Right kidney (tissue), 1 donor: ENCODE results near the gene CENPT.

Experiments used
- DNase-seq: peaks from one replicate; pipeline ENCODE4 v3.0.0-alpha.2; 2016

Gene CENPT

DNA sequence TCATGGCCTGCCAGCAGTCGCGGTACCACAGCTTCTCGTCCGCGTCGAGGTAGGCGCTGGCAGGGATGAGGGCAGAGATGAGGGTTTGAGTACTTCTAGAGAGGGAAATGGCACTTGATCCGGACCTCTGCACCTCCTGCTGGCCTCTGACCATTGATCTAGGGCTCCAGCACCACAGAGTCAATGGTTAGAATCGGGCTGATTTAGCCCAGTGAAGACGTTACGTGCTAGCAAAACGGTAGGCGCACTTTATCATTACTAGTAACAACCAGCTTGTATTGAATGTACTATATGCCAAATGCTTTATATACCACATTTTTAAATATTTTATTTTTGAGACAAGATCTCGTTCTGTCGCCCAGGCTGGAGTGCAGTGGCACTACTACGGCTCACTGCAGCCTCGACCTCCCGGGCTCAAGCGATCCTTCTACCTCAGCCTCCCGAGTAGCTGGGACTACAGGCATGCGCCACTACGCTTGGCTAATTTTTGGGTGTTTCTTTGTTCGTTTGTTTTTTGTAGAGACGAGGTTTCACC, 40.3 kb downstream of the CENPT start:
- no peak for DNase-seq

DNA sequence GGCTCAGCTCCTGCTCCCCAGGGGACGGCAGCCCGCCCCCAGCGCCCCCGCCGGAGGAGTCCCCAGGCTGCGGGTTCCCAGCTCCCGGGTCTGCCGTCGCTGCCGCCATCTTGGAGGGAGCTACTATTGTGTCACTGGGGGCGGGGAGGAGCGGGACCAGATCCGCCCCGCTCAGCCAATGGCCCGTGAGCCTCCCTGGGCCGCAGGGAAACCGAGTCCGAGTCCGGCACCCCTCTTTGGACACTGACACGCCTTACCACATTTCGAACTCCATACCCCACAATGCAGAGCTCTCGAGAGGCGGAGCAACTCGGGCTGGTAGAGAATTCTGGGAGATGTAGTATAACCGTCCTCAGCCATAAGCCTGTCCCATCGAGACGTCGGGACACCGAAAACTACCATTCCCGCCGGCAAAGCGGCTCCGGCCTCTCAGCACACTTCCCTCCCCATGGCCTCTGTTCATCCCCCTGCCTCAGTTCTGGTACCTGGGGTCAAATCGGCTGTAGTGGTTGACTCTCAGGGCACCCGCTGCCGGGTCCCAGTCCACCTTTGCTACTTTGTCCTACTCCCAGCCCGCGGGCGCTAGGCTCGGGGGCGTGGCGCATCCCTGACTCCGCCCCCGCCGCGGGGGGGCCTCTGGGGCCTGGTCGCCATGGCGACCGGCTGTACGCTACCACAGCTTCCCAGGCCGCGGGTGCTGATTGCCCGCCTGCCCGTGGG, 40.9 kb downstream of the CENPT start, which contains the start of the genes RANBP10 and TSNAXIP1:
RANBP10 (minus strand) TSS at position 133 of the 720 bp plus-strand sequence; CDS start at position 109, 24 bp downstream.
TSNAXIP1 (plus strand) TSS at position 462 of the 720 bp plus-strand sequence. CDS start 261 bp downstream, outside the sequence.
- DNase-seq, result peak; percentile 100

DNA sequence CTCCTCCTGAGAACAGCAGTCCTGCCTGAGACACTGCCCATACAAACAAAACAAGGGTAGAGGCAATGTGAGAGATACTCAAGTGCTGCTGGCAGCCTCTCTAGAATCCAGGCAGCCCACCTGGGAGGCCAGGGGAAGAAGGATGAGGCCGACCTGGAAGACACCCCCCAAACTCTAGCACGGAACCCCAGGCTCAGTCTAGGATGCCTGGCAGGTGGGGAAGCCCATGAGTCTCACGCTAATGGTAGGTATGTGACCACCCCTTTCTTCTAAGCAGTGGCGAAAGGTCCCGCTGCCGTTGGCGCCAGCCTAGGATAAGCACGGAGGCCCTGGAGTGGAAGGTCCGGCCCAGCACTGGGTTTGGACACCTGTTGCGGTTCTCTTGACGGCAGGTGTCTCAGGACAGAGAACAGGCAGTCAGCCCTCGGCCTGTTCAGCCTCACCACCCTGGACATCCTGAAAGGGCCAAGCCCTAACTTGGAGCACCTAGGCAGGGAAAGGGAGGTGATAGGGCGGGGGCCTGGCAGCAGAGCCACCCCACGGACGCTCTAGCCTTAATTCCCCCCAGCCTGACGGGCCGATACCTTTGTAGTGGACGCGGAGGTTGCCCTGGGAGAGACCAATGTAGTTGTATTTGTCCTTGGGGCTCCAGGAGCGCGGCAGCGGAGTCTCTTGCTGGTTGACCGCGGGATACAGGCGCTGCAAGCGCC, 41.6 kb downstream of the CENPT start:
- DNase-seq, result peak; percentile 81

DNA sequence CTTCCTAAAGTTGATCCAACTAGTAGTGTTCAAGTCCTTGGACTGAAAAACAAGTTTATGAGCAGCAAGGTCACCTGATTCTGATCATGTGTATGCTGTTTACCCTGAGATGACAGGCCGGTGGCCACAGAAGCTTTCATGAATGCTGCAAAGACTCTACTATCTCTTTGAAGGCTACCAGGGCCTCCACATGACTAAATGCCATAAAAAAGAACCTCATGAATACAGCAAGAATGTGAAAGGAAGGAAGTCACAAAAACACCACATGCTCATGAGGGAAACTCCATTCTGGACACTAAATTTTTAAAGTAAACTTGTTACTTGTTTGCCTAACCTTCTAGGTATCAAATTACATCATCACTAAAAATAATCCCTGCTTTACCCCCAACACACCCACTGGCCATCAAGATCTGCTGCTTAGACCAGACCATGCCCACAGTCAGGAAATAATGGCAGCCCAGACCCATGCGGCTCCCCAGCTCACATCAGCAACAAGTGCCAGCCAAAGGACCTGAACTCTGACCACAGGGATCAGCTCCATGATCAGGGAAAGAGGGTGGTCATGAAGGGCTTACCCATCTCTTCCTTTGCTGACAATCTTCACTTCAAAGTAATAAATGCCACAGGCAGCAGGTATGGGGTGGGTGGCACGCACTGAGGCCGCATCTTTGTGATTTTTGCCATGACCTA, 42.5 kb downstream of the CENPT start:
- DNase-seq, result no peak

DNA sequence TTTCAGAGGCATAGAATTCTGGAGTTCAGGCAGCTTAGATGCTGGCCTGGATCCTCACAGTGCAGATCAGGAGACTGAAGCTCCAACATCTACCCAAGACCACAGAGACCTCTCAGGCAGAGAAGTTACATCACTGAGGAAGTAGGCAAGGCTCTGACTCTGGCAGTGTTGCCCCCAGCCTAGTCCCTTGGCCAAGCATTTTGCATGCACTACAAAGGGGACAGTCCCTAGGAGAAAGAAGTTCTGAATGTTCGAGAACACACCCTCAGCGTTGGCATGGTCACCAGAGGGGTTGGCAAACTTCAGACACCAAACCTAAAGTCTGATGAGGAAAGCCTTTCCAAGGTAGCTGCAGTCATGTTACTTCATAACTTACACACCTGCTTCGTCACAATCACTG, 43.6 kb downstream of the CENPT start:
- DNase-seq, result no peak

DNA sequence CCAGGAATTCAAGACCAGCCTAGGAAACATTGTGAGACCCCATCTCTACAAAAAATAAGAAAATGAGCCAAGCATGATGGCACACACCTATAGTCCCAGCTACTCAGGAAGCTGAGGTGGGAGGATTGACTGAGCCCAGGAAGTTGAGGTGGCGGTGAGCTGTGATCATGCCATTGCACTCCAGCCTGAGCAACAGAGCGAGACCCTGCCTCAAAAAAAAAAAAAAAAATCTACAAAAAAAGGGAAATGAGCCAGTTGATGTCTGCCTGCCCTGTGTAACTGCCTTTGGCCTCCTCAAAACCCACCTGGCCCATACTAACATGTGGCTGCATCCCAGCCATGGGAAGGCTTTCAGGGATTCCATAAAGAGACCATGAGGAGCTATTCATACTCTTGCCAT, 45.6 kb downstream of the CENPT start:
- no peak for DNase-seq

DNA sequence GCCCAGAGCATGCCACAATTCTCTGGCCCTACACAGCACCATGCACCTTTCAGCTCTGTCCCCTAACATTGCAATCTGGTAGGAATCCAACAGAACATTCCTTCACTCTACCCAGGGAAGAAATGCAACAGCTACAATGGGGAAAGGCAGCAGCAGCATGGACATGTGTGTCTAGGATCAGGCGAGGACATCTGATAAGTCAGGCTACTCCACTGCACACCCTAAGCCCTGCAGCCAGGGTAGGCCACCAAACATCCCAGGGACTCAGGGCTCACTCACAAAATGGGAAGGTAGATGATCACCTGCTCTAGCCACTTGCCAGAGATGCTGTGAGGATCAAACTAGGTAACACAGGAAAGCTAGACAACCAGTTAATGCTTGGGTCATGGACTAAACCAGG, 46.3 kb downstream of the CENPT start:
- no peak for DNase-seq

DNA sequence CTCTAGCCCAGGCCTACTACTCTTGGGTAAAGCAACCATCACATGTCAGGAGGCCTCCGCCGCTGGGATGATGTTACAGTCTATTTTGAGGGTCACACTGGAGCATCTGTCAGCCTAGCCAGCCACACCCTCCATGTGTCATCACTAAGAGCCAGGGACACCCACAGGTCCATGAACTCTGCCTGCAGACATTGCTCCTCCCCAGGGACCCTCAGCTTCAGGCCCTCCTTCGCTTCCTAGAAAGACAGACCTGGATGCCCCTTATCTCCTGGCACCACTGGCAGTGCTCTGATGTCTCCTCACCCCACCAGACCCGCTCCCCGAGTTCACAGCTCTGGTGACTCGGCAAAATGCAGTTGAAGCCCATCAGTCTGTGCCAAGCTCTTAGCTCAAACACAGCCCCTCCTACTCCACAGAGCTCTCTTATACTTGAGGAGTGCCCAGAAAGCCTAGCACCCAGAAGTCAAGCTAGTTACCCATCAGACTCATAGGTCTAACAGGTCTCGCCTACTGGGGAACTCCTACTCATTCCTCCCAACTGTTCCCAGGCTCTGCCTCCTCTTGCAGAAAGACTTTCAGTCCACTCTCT, 47.1 kb downstream of the CENPT start:
- no peak for DNase-seq

DNA sequence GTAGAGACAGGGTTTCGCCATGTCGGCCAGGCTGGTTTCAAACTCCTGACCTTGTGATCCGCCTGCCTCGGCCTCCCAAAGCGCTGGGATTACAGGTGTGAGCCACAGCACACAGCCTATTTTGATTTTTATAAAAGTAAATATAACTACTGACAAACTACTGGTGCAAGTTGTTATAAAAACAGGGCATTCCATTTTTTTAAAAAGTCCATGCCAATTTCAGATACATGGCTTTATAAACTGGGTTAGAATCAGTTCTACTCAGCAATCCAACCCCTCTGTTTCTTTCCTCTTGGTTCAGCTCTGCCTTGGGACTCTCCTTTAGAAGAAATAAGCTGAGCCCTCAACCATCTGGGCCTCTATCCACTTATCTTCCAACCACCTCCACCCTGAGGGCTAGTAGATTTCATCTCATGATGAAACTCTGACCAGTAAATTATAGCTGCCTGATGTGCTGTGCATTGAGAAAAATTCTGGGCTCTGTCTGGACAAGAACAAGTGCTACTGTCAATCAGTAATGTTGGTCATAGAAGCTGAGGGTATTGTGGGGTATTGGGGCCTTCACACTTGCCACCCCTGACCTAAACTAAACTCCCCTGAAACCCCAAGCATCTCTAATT, 51.3 kb downstream of the CENPT start:
- DNase-seq, result no peak

DNA sequence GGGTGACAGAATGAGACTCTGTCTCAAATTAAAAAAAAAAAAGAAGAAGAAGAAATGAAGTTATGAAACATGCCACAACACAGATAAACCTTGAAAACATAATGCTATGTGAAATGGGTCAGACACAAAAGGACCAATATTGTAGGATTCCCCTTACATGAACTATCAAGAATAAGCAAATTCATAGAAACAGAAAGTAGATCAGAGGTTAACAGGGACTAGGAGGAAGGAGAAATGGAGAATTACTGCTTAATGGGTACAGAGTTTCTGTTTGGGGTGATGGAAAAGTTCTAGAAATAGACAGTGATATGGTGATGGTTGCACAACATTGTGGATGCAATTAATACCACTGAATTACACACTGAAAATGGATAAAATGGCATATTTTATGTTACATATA, 57.4 kb downstream of the CENPT start:
- DNase-seq, result no peak

DNA sequence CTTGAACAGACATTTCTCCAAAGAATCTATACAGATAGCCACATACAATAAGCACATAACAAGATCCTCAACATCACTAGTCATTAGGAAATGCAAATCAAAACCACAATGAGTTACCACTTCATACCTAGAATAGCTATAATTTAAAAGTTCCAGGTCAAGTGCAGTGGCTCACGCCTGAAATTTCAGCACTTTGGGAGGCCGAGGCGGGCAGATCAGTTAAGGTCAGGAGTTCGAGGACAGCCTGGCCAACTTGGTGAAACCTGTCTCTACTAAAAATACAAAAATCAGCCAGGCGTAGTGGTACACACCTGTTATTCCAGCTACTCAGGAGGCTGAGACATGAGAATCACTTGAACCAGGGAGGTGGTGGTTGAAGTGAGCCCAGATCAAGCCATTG, 61.0 kb downstream of the CENPT start:
- DNase-seq, result no peak

DNA sequence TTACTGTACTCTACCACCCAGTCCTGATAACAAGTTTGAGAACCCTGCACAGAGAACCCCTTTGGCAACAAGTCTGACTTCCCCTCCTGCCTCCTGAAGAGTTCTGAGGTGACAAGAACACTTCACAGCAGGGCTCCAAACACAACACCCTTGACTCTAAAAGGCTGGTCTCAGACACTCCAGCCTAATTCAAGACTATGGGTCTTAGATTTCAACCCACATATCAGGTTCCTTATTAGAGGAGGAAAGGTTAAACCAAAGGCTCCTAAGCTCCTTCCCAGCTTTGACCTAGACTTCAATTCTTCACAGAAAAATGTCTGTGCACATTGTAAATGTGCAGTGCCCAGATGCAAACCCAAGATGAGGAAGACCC, 64.2 kb downstream of the CENPT start:
- DNase-seq, result no peak

DNA sequence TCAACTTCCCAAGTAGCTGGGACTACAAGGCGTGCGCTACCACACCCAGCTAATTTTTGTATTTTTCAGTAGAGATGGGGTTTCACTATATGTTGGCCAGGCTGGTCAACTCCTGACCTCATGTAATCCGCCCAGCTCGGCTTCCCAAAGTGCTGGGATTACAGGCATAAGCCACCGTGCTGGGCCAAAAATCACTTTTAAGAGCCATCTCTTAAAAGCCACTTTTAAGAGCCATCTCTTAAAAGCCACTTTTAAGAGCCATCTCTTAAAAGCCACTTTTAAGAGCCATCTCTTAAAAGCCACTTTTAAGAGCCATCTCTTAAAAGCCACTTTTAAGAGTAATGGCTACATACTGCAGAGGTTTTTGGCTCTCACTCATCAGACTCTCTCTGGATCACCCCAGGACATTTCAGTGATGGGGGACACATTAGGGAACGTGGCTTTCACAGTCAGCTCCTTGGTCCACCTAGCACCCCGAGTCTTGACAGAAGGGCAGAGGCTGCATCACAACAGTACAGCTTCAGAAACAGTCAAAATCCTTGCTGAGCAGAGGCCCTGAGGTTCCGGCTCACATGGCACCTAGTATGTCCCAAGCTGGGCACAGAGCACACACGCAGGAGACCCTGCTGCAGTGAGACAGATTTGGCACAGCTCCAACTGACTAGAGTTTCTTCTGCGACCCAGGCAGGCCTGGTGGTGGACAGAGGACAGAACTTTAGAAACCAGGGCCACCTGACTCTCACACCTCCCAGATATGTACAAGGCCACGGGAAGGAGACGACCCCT, 64.7 kb downstream of the CENPT start:
- DNase-seq, result no peak

DNA sequence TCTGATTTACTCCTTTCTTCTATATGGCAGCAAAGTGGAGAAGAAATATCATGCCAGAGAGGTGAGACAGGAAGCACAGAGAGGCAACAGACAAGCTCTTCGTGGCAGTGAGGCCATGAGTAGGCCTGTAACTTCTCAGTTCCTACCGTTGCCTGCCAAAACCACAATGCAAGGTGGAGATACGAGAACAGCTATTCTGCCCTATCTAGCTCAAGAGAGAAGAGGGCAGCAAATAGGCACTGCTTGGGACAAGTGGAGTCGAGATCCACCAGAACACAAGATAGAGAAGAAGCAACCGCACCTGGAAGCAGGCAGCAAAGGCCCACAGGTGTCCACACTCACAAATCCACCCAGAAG, 66.0 kb downstream of the CENPT start:
- DNase-seq, result no peak

DNA sequence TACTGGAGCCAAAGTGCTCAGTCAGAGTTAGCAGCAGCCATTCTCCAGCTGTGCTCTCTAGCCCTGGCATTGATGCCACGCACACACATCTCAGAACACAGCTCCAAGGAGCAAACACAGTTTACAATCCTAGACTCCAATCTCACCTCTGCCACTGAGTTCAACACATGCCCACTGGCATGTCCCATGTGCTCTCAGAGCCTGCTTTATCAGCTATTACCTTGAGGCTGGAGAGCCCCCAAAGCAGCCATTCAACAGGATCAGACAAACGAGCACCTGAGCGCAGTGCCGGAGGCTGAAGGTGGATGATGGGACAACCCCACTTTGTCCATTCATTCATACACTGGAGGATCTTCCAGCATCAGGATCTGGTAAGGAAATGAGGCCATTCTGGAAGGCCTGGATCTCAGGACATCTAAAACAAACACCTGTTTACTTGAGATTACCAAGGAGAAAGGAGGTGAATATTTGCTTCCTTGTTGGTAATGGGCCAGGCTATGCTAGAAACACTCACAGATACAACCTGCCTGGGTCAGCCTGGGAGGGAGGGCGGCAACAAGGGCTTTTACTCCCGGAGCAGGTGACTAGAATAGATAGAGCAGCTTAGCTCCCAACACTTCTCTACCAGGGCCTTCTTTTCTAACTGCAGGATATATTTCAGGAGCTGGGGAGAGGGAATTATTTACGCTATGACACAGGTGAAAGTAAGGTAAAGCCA, 66.5 kb downstream of the CENPT start:
- no peak for DNase-seq

DNA sequence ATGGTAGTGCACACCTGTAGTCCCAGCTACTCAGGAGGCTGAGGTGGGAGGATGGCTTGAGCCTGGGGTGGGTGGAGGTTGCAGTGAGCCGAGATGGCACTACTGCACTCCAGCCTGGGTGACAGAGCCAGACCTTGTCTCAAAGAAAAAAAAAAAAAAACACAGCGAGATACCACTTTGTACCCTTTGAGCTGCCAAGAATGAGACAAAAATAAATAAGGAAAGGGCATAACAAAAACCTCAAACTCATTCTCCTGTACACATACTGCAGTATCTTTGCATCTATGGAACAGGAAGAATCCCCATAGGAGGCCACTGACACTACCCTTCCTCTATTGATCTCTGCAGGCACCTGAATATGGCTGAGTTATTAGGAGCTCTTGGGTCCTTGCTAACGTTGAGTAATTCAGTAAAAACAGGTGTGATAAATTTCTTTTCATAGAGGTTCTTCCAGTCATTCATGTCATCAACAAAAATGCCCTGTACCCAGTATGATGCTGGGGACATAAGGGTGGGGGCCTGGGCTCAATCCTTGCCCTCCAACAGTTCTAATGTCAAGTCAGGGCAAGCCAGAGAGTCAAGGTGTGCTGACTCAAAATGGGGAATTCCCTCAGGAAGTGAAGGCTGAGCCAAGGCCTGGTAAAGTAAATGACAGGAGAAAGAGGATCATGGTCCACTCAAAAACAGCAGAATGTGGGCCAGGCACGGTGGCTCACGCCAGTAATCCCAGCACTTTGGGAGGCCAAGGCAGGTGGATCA, 68.1 kb downstream of the CENPT start:
- no peak for DNase-seq
